DOHH2 (cell line): ENCODE results near the gene MRPL36.

ENCODE experiments used
- H3F3A ChIP-seq: fragments of 200-600 bp; sonication (generic), shearing (Covaris generic); 2 replicates; pipeline ENCODE4 v1.6.0; 2016; ENCODE audit warnings: antibody characterized with exemption, mild to moderate bottlenecking; ENCODE audit not compliant: control insufficient read depth, insufficient read depth
- H3K27ac ChIP-seq: fragments of 200-600 bp; sonication (generic); 2 replicates; pipeline ENCODE4 v1.5.1; 2014; ENCODE audit warnings: low read depth, mild to moderate bottlenecking, low read length, moderate library complexity
- H3K27me3 ChIP-seq: fragments of 200-600 bp; sonication (generic); 2 replicates; pipeline ENCODE4 v1.6.1; 2014; ENCODE audit warnings: mild to moderate bottlenecking, low read length, mixed read lengths; ENCODE audit not compliant: control insufficient read depth
- H3K36me3 ChIP-seq: fragments of 200-600 bp; sonication (generic); 2 replicates; pipeline ENCODE4 v1.6.1; 2014; ENCODE audit warnings: mild to moderate bottlenecking, low read length, moderate library complexity, mixed read lengths; ENCODE audit not compliant: control insufficient read depth
- H3K4me1 ChIP-seq: fragments of 200-600 bp; sonication (generic); 2 replicates; pipeline ENCODE4 v1.6.1; 2014; ENCODE audit warnings: mild to moderate bottlenecking, low read length, mixed read lengths; ENCODE audit not compliant: control insufficient read depth
- H3K4me2 ChIP-seq: fragments of 200-600 bp; sonication (generic); 2 replicates; pipeline ENCODE4 v1.6.0; 2014; ENCODE audit warnings: mild to moderate bottlenecking, low read length, moderate library complexity
- H3K4me3 ChIP-seq: fragments of 200-600 bp; sonication (generic); 2 replicates; pipeline ENCODE4 v1.5.1; 2014; ENCODE audit warnings: mild to moderate bottlenecking, low read length, mixed read lengths
- H3K79me2 ChIP-seq: fragments of 200-600 bp; sonication (generic); 2 replicates; pipeline ENCODE4 v1.6.1; 2014; ENCODE audit warnings: mild to moderate bottlenecking, low read length, mixed read lengths; ENCODE audit not compliant: control insufficient read depth
- H3K9me2 ChIP-seq: fragments of 200-600 bp; sonication (generic); replicated peaks from 2 replicates; pipeline ENCODE4 v1.6.1; 2014; ENCODE audit warnings: mild to moderate bottlenecking, low read length, mixed read lengths; ENCODE audit not compliant: control insufficient read depth
- H3K9me3 ChIP-seq: fragments of 200-600 bp; sonication (generic); 2 replicates; pipeline ENCODE4 v1.6.1; 2014; ENCODE audit warnings: antibody characterized with exemption, low read length, mixed read lengths; ENCODE audit not compliant: control insufficient read depth, insufficient read depth
- H4K20me1 ChIP-seq: fragments of 200-600 bp; sonication (generic); 2 replicates; pipeline ENCODE4 v1.6.0; 2014; ENCODE audit warnings: low read depth, mild to moderate bottlenecking, antibody characterized with exemption, low read length, moderate library complexity; ENCODE audit not compliant: control insufficient read depth, insufficient read depth
- CTCF ChIP-seq: fragments of 200-600 bp; sonication (generic); IDR thresholded peaks from one replicate; pipeline ENCODE4 v1.5.1; 2014; ENCODE audit warnings: antibody characterized with exemption, mild to moderate bottlenecking, low read depth, low read length; ENCODE audit not compliant: poor library complexity, severe bottlenecking
- EZH2phosphoT487 ChIP-seq: fragments of 200-600 bp; sonication (generic); IDR thresholded peaks from 2 replicates; pipeline ENCODE4 v1.6.1; 2017; ENCODE audit warnings: borderline replicate concordance, mild to moderate bottlenecking, antibody characterized with exemption, low read length, moderate library complexity, mixed read lengths

MRPL36 gene

GRCh38 chr5:1780614-1780930 is 19.1 kb downstream of the MRPL36 start:
- Histone ChIP-seq H3K9me3 (no peaks in the 10 kb centered on the region), H3K4me1 (peaks cover 47% of the 10 kb centered on the region), H3F3A (peaks cover 8% of the 10 kb centered on the region), H3K4me3 (no peak overlapping the region), H3K36me3 (no peaks in the 10 kb centered on the region), H3K4me2 (no peak overlapping the region), H4K20me1 (no peaks in the 10 kb centered on the region), H3K79me2 (no peaks in the 10 kb centered on the region), H3K27me3 (no peaks in the 10 kb centered on the region), H3K9me2 (no peaks in the 10 kb centered on the region), H3K27ac (no peak overlapping the region)
- TF ChIP-seq EZH2phosphoT487 (no peak), CTCF (no peak)

- H3K9me3 ChIP-seq, result no peaks in the 10 kb centered on the region
- no peaks in the 10 kb centered on the region for H3K27me3 ChIP-seq
- H3K4me1 ChIP-seq, result peaks cover 41% of the 10 kb centered on the region
- H3K4me3 ChIP-seq, result no peak overlapping the region
- no peaks in the 10 kb centered on the region for H3K79me2 ChIP-seq
- H3K9me2 ChIP-seq, result no peaks in the 10 kb centered on the region
- no peaks in the 10 kb centered on the region for H3K36me3 ChIP-seq
- H3K27ac ChIP-seq, result no peak overlapping the region
- H3K4me2 ChIP-seq, result no peak overlapping the region
- peaks cover 8% of the 10 kb centered on the region for H3F3A ChIP-seq
- no peak for TF ChIP-seq CTCF
- TF ChIP-seq EZH2phosphoT487, result no peak
- H4K20me1 ChIP-seq, result no peaks in the 10 kb centered on the region
These were observed 19.6 kb downstream of the MRPL36 start for GRCh38 chr5:1779782-1780613.

- Histone ChIP-seq H3K27me3 (no peaks in the 10 kb centered on the region), H4K20me1 (no peaks in the 10 kb centered on the region), H3K36me3 (no peaks in the 10 kb centered on the region), H3K9me3 (no peaks in the 10 kb centered on the region), H3K79me2 (no peaks in the 10 kb centered on the region), H3F3A (peaks cover 8% of the 10 kb centered on the region), H3K9me2 (no peaks in the 10 kb centered on the region), H3K27ac (no peak overlapping the region), H3K4me1 (peaks cover 33% of the 10 kb centered on the region), H3K4me2 (no peak overlapping the region), H3K4me3 (no peak overlapping the region)
- TF ChIP-seq EZH2phosphoT487, result no peak
- no peak for TF ChIP-seq CTCF
These were observed 20.5 kb downstream of the MRPL36 start for GRCh38 chr5:1779021-1779680.
